Measurements from ENCODE around the gene ADIPOQ.
"Not testable (repeated sequence)": the region's sequence is repeated elsewhere in the genome, so short reads cannot be mapped to it uniquely, and the experiment has no call there.

The ADIPOQ gene

DNA sequence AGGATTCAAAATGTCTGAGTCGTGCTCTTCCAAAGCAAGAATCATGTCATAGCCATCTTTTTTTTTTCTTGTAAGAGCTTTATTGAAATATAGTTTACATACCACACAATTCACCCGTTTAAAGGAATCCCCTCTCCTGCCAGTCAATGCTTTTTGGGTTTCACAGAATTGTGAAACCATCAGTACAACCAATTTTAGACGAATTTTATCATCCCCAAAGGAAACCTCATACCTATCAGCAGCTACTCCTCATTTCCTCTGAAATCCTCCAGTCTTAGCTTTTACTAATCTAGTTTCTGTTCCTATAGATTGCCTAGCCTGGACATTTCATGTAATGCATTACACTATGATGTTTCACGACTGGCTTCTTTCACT, 39.6 kb downstream of the ADIPOQ start:
- no peak for DNase-seq (ENCODE audit: extremely low spot score)
- CTCF ChIA-PET = interaction anchor here (2.7 kb wide), 1 partner anchor 33 kb away, joined by 8 read pairs; no protein-coding TSS in a partner anchor
- POLR2A ChIA-PET = no interaction called here
- no peak for TF ChIP-seq CTCF (IDR thresholded peaks at IDR 0.05; ENCODE audit: control extremely low read depth, extremely low read depth, low read depth, missing control alignments)

- POLR2A ChIA-PET = no interaction called here
- CTCF ChIA-PET = interaction anchor here (2.7 kb wide), 1 partner anchor 33 kb away, joined by 8 read pairs; no protein-coding TSS in a partner anchor
- TF ChIP-seq CTCF (IDR thresholded peaks at IDR 0.05; ENCODE audit: control extremely low read depth, extremely low read depth, low read depth, missing control alignments) = no peak
- no peak for DNase-seq (ENCODE audit: extremely low spot score)
Measured at GRCh38 chr3:186882881-186883685, 40.6 kb downstream of the ADIPOQ start.

DNA sequence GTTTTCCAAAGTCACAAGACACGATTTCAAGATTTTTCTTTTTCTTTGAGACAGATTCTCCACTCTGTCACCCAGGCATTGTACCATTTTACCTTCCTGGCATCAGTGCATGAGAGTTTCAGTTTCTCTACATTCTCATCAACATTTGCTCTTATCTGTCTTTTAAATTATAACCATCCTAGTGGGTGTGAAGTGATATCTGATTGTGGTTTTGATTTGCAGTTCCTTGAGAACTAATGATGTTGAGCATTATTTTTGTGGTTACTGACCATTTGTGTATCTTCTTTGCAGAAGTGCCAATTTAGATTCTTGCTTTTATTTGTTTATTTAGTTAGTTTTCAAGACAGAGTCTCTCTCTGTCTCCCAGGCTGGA, 41.2 kb downstream of the ADIPOQ start:
- ChIA-PET CTCF (no interaction called here), POLR2A (no interaction called here)
- DNase-seq (ENCODE audit: extremely low spot score) = no peak
- TF ChIP-seq CTCF (IDR thresholded peaks at IDR 0.05; ENCODE audit: control extremely low read depth, extremely low read depth, low read depth, missing control alignments) = no peak

GRCh38 chr3:186884868-186885267, 42.4 kb downstream of the ADIPOQ start:
- POLR2A ChIA-PET; DNase-seq (ENCODE audit: extremely low spot score); CTCF ChIA-PET: not testable (repeated sequence)

DNA sequence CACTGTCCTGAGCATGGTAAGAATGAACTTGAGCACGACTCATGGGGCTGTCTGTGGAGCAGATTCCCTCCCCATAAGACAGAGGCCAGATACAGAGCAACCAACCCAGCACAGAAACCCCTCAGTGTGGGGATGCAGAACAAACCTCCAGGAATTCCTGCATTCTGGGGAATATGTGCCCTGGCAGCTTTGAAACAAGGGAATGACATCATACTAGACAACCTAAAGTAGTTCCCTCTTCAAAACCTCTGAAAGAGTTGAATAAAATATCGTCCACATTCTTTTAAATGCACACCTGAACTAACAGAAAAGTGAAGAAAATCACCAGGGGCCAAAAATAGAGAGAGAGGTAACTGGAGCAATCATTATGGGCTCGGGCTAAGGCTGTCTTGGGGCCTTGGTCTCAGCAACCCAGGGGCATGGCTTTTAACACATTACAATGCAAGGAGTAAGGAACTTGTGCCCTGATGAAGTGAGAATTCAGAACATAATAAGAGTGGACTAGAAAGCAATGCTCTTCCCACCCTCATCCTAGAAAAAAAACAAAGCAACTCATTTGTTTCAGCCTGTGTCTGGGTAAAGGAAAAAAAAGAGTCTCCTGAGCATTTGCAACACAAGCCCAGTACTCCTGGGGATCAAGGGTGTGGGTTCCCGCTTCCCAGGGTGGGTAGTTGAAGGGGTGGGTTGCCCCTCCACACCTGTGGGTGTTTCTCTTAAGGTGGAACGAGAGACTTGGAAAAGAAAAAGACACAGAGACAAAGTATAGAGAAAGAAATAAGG, 43.9 kb downstream of the ADIPOQ start:
- ChIA-PET POLR2A (no interaction called here), CTCF (no interaction called here)
- no peak for TF ChIP-seq CTCF (IDR thresholded peaks at IDR 0.05; ENCODE audit: control extremely low read depth, extremely low read depth, low read depth, missing control alignments)
- no peak for DNase-seq (ENCODE audit: extremely low spot score)

DNA sequence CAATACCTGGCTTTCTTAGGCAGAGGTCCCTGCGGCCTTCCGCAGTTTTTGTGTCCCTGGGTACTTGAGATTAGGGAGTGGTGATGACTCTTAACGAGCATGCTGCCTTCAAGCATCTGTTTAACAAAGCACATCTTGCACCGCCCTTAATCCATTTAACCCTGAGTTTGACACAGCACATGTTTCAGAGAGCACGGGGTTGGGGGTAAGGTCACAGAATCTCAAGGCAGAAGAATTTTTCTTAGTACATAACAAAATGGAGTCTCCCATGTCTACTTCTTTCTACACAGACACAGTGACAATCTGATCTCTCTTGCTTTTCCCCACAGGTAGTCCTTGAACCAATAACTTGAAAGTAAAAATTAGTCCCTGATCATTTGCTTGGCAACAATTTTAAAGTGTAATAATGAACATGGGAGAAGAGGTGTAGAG, 45.0 kb downstream of the ADIPOQ start:
- CTCF ChIA-PET; POLR2A ChIA-PET; DNase-seq (ENCODE audit: extremely low spot score): not testable (repeated sequence)

DNA sequence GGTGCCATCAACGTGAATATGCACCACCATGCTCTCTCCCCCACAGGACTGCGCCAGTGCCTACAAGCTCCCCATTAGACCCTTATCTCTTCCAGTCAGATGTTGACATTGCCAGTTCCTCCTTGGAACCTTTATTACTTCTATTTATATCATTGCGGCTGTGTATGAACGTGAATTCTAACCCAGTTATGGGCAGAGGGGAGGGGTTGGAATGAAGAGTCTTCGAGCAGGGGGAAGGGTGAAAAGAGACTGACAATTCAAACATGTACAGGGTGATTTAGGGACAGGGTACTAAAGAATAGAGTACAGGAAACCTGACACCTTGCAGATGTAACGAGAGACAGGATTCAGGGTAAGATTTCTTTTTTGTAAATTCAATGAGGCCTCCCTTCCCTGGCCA, 46.1 kb downstream of the ADIPOQ start:
- POLR2A ChIA-PET = no interaction called here
- CTCF ChIA-PET = no interaction called here
- TF ChIP-seq CTCF (IDR thresholded peaks at IDR 0.05; ENCODE audit: control extremely low read depth, extremely low read depth, low read depth, missing control alignments) = no peak
- no peak for DNase-seq (ENCODE audit: extremely low spot score)

GRCh38 chr3:186889698-186890097, 47.2 kb downstream of the ADIPOQ start:
- CTCF ChIA-PET; POLR2A ChIA-PET; DNase-seq (ENCODE audit: extremely low spot score): not testable (repeated sequence)
